ENCODE data around the gene FLNB. TPM values are rescaled to one million over a fixed set of nuclear protein-coding genes. Genes with fewer than 3 reads are reported as not detected.

The FLNB gene
- total RNA-seq, 3 donors from 2014 or later (not counting 1 experiment from before 2014, with no cell fraction given), result 24.6 to 30.8 (median 26.6) TPM

DNA sequence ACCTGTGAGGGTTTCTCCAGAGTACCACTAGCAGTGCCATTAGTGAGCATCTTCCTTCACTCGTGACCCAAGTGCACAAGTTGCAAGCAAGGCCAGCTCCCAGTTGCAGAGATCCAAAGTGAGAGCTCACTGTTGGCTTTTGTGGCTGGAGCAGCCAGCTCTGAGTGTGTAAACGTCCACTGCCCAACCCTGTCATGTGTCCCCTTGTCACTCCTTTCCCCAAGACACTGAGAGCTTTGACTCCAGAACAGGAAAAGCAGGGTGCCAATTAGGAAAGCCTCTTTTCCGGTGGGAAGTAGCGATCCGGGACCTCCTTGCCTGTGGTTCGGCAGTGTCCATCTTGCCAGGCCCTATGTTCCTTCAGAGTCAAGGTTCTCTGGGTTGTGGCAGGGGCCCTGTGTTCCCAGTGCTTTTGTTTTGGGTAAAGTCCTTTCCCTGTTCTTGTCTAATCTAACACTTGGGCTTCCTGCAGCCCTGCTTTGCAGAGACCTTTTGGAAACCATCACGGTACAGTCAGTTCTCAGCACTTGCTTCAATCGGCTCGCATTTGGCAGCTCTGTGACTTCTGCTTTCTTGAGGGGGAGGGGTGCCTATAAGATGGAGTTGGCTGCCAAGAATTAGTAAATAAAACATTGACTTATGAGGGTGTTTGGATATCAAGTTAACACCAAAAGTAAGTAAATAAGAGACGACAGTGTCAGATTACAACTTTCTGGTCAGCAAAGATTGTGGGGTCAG lies 112.0 kb downstream of the FLNB start:
- no peak overlapping the region for H3K27ac Mint-ChIP-seq
- H3K4me1 ChIP-seq (ENCODE audit: control insufficient read depth, insufficient read depth, low read length), result peaks cover 22% of the 10 kb centered on the region
- ATAC-seq (no peak), DNase-seq (no peak)
- H3K4me1 Mint-ChIP-seq, result peaks cover 15 to 18% of the 10 kb centered on the region in 2 donors
- intact Hi-C loops (cut with micrococcal nuclease), result no loop called here
- H3K36me3 ChIP-seq (ENCODE audit: control insufficient read depth, insufficient read depth, low read length), result peaks cover 12% of the 10 kb centered on the region
- H3K27me3 Mint-ChIP-seq (ENCODE audit: low read depth in 2 of 2), result no peaks in the 10 kb centered on the region
- H3K27ac ChIP-seq (ENCODE audit: low read length), result no peak overlapping the region
- H3K36me3 Mint-ChIP-seq, result no peaks in the 10 kb centered on the region
- no peak overlapping the region for H3K4me3 ChIP-seq (ENCODE audit: low read length)
- TF ChIP-seq, protein P1, sequence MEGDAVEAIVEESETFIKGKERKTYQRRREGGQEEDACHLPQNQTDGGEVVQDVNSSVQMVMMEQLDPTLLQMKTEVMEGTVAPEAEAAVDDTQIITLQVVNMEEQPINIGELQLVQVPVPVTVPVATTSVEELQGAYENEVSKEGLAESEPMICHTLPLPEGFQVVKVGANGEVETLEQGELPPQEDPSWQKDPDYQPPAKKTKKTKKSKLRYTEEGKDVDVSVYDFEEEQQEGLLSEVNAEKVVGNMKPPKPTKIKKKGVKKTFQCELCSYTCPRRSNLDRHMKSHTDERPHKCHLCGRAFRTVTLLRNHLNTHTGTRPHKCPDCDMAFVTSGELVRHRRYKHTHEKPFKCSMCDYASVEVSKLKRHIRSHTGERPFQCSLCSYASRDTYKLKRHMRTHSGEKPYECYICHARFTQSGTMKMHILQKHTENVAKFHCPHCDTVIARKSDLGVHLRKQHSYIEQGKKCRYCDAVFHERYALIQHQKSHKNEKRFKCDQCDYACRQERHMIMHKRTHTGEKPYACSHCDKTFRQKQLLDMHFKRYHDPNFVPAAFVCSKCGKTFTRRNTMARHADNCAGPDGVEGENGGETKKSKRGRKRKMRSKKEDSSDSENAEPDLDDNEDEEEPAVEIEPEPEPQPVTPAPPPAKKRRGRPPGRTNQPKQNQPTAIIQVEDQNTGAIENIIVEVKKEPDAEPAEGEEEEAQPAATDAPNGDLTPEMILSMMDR (IDR thresholded peaks at IDR 0.05), result no peak
- no peaks in the 10 kb centered on the region for H3K9me3 ChIP-seq (ENCODE audit: control insufficient read depth, insufficient read depth, low read length)
- H3K9me3 Mint-ChIP-seq, result no peaks in the 10 kb centered on the region
- H3K4me3 Mint-ChIP-seq, result no peak overlapping the region
- WGBS (ENCODE audit: insufficient coverage), result 49% methylated on average over 10 of the region's 10 CpGs
- H3K27me3 ChIP-seq (ENCODE audit: control insufficient read depth, insufficient read depth, low read length), result no peaks in the 10 kb centered on the region

DNA sequence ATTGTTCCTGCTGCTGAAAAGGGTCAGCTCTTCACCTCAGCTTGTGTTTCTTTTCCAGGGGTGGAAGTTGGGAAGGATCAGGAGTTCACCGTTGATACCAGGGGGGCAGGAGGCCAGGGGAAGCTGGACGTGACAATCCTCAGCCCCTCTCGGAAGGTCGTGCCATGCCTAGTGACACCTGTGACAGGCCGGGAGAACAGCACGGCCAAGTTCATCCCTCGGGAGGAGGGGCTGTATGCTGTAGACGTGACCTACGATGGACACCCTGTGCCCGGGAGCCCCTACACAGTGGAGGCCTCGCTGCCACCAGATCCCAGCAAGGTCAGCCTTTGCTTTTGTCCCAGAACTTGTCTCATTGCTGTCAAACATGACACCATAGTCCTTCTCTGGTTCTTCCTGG lies 113.0 kb downstream of the FLNB start:
- no peaks in the 10 kb centered on the region for H3K27me3 ChIP-seq (ENCODE audit: control insufficient read depth, insufficient read depth, low read length)
- no peaks in the 10 kb centered on the region for H3K9me3 ChIP-seq (ENCODE audit: control insufficient read depth, insufficient read depth, low read length)
- Mint-ChIP-seq H3K27ac (no peak overlapping the region), H3K4me1 (peaks cover 8 to 9% of the 10 kb centered on the region in 2 donors), H3K27me3 (ENCODE audit: low read depth in 2 of 2) (no peaks in the 10 kb centered on the region), H3K9me3 (no peaks in the 10 kb centered on the region), H3K36me3 (no peaks in the 10 kb centered on the region), H3K4me3 (no peak overlapping the region)
- ATAC-seq (no peak), DNase-seq (no peak)
- H3K4me3 ChIP-seq (ENCODE audit: low read length), result no peak overlapping the region
- peaks cover 16% of the 10 kb centered on the region for H3K36me3 ChIP-seq (ENCODE audit: control insufficient read depth, insufficient read depth, low read length)
- TF ChIP-seq, protein P1 (IDR thresholded peaks at IDR 0.05), result no peak
- H3K27ac ChIP-seq (ENCODE audit: low read length), result no peak overlapping the region
- 94% methylated on average over 11 of the region's 11 CpGs for WGBS (ENCODE audit: insufficient coverage)
- intact Hi-C loops (cut with micrococcal nuclease), result no loop called here
- peaks cover 13% of the 10 kb centered on the region for H3K4me1 ChIP-seq (ENCODE audit: control insufficient read depth, insufficient read depth, low read length)

DNA sequence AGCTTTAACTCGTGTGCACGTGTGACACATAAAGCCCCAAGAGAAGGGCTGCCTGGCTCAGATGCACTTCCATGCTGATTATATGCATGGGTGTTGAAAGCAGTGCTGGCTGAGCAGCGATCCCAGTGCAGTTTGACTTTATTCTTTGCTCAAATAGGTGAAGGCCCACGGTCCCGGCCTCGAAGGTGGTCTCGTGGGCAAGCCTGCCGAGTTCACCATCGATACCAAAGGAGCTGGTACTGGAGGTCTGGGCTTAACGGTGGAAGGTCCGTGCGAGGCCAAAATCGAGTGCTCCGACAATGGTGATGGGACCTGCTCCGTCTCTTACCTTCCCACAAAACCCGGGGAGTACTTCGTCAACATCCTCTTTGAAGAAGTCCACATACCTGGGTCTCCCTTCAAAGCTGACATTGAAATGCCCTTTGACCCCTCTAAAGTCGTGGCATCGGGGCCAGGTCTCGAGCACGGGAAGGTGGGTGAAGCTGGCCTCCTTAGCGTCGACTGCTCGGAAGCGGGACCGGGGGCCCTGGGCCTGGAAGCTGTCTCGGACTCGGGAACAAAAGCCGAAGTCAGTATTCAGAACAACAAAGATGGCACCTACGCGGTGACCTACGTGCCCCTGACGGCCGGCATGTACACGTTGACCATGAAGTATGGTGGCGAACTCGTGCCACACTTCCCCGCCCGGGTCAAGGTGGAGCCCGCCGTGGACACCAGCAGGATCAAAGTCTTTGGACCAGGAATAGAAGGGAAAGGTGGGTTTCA lies 114.9 kb downstream of the FLNB start:
- no peaks in the 10 kb centered on the region for H3K9me3 Mint-ChIP-seq
- TF ChIP-seq, protein P1 (IDR thresholded peaks at IDR 0.05), result no peak
- no peak overlapping the region for H3K27ac Mint-ChIP-seq
- H3K4me1 Mint-ChIP-seq, result no peaks in the 10 kb centered on the region
- no peaks in the 10 kb centered on the region for H3K36me3 Mint-ChIP-seq
- intact Hi-C loops (cut with micrococcal nuclease), result no loop called here
- DNase-seq (no peak), ATAC-seq (no peak)
- no peak overlapping the region for H3K4me3 ChIP-seq (ENCODE audit: low read length)
- H3K36me3 ChIP-seq (ENCODE audit: control insufficient read depth, insufficient read depth, low read length), result peaks cover 19% of the 10 kb centered on the region
- 96% methylated on average over 41 of the region's 41 CpGs for WGBS (ENCODE audit: insufficient coverage)
- no peaks in the 10 kb centered on the region for H3K4me1 ChIP-seq (ENCODE audit: control insufficient read depth, insufficient read depth, low read length)
- H3K27me3 ChIP-seq (ENCODE audit: control insufficient read depth, insufficient read depth, low read length), result no peaks in the 10 kb centered on the region
- no peaks in the 10 kb centered on the region for H3K27me3 Mint-ChIP-seq (ENCODE audit: low read depth in 2 of 2)
- no peaks in the 10 kb centered on the region for H3K9me3 ChIP-seq (ENCODE audit: control insufficient read depth, insufficient read depth, low read length)
- no peak overlapping the region for H3K27ac ChIP-seq (ENCODE audit: low read length)
- H3K4me3 Mint-ChIP-seq, result no peak overlapping the region
